ENCODE data around the gene NXPH2. TPM values are rescaled to one million over a fixed set of nuclear protein-coding genes. Genes with fewer than 3 reads are reported as not detected.

The NXPH2 gene
- total and polyA plus RNA-seq, 9 of the 15 experiments (the other 6 are each of a cell fraction or from before 2014, with no cell fraction given) = not detected

DNA sequence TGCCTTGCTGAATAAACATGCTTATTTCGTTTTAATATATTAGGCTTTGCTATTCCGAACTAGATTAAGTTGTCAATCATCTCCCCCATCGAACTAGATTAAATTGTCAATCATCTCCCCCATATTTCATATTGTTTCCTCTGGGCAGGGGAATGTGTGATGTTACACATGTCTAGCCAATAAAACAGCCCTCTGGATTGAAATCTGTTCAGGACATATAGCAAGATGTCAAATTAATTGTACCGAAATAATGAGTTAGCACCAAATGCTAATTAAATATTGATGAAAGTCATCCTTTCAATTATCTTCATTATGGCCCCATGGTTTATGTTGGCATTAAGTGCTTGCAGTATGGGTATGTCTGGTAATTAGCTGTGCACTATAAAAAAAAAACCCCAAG lies 143.1 kb downstream of the NXPH2 start:
- TF ChIP-seq ATF1 (CRISPR knock-in tag; IDR thresholded peaks at IDR 0.05) (no peak), ATF1 (tag; IDR thresholded peaks at IDR 0.05) (no peak), RNF219 (CRISPR knock-in tag; IDR thresholded peaks at IDR 0.05) (no peak), ZEB2 (IDR thresholded peaks at IDR 0.05) (no peak), CEBPG (CRISPR knock-in tag; IDR thresholded peaks at IDR 0.05) (no peak), CEBPG (tag; conservative IDR thresholded peaks at IDR 0.05 in 1 of 2, IDR thresholded peaks at IDR 0.05 in 1 of 2) (no peak), THAP12 (CRISPR knock-in tag; IDR thresholded peaks at IDR 0.05) (no peak), FOXP4 (CRISPR knock-in tag; IDR thresholded peaks at IDR 0.05; ENCODE audit: borderline replicate concordance) (no peak), FOXO4 (CRISPR knock-in tag; IDR thresholded peaks at IDR 0.05) (no peak), ZNF75A (CRISPR knock-in tag; IDR thresholded peaks at IDR 0.05) (no peak), ZBTB1 (CRISPR knock-in tag; IDR thresholded peaks at IDR 0.05; ENCODE audit: borderline replicate concordance, low read depth) (no peak), TGIF2 (CRISPR knock-in tag; IDR thresholded peaks at IDR 0.05) (no peak)
- no TSS peak for BruUV-seq (replicated peaks)
- Histone ChIP-seq H3K9me1 (ENCODE audit: control insufficient read depth, insufficient read depth, low read length) (no peaks in the 10 kb centered on the region), H3K9me3 (replicated peaks; ENCODE audit: control insufficient read depth, insufficient read depth, low read depth, low read length) (no peaks in the 10 kb centered on the region), H4K20me1 (replicated peaks; ENCODE audit: control insufficient read depth, insufficient read depth, low read length) (no peaks in the 10 kb centered on the region), H3K27ac (ENCODE audit: extremely low read depth, low read depth, low read length) (no peak overlapping the region), H3K4me2 (ENCODE audit: insufficient read depth, low read length) (no peak overlapping the region), H3K27me3 (ENCODE audit: control insufficient read depth in 2 of 2, insufficient read depth in 2 of 2, low read length in 2 of 2) (peaks cover 0 to 3% of the 10 kb centered on the region in 2 experiments; a peak in 2 of 5 replicates), H2AFZ (ENCODE audit: low read depth, low read length) (no peak overlapping the region), H3K36me3 (ENCODE audit: control insufficient read depth, insufficient read depth, low read length) (no peaks in the 10 kb centered on the region), H3K79me2 (ENCODE audit: control insufficient read depth, insufficient read depth, low read length) (no peaks in the 10 kb centered on the region), H3K9ac (ENCODE audit: insufficient read depth in 1 of 2, low read depth in 2 of 2, low read length in 2 of 2) (no peak overlapping the region), H3K4me1 (replicated peaks in 1 of 2; ENCODE audit: control insufficient read depth in 2 of 2, insufficient read depth in 2 of 2, low read length in 2 of 2) (no peaks in the 10 kb centered on the region), H3K4me3 (no peak overlapping the region)
- FAIRE-seq (no peak), ATAC-seq (no peak), DNase-seq (ENCODE audit: extremely low read depth in 1 of 4, low spot score in 3 of 4) (no peak)
- in situ Hi-C loops (cut with MboI) (no loop called here), intact Hi-C loops (cut with micrococcal nuclease) (no loop called here)
- WGBS (ENCODE audit: insufficient coverage, low coverage, missing lambda C conversion rate) = 1% methylated on average over 4 of the region's 4 CpGs
- ChIA-PET CTCF (ENCODE audit: low intra/inter-chr PET ratio) (no interaction called here), POLR2A (no interaction called here)
